ENCODE measurements around the gene RBM43.

- no peak for TF ChIP-seq CTCF (conservative IDR thresholded peaks at IDR 0.05; ENCODE audit: low read length)
- no peak for TF ChIP-seq EZH2phosphoT487 (IDR thresholded peaks at IDR 0.05; ENCODE audit: borderline replicate concordance, low read depth, low read length)
These were observed 10.2 kb upstream of the RBM43 start for GRCh38 chr2:151271824-151272223.
